NT2/D1 (cell line): Measurements from ENCODE around the gene HHATL.

Experiments used
- DNase-seq: peaks from one replicate; pipeline ENCODE4 v3.0.0-alpha.2; 2011; ENCODE audit warnings: low read depth, low spot score
- H3K27me3 ChIP-seq: 2 replicates; pipeline ENCODE4 v1.6.0; 2011; ENCODE audit warnings: mild to moderate bottlenecking; ENCODE audit not compliant: insufficient read length, insufficient read depth
- H3K36me3 ChIP-seq: 2 replicates; pipeline ENCODE4 v1.6.1; 2011; ENCODE audit warnings: mild to moderate bottlenecking, low read length, mixed read lengths; ENCODE audit not compliant: insufficient read depth, insufficient read length
- H3K4me1 ChIP-seq: 2 replicates; pipeline ENCODE4 v1.5.1; 2011; ENCODE audit not compliant: insufficient read depth, insufficient read length
- H3K4me3 ChIP-seq: 2 replicates; pipeline ENCODE4 v1.5.1; 2011; ENCODE audit warnings: low read depth; ENCODE audit not compliant: insufficient read length
- H3K9ac ChIP-seq: 2 replicates; pipeline ENCODE4 v1.6.0; 2011; ENCODE audit warnings: low read depth; ENCODE audit not compliant: insufficient read length
- H3K9me3 ChIP-seq: 2 replicates; pipeline ENCODE4 v1.5.1; 2011; ENCODE audit warnings: mild to moderate bottlenecking, low read length; ENCODE audit not compliant: insufficient read depth
- SUZ12 ChIP-seq: IDR thresholded peaks from 2 replicates; pipeline ENCODE4 v1.6.1; 2011; ENCODE audit not compliant: insufficient read length, insufficient read depth; ENCODE audit errors: extremely low read depth
- YY1 ChIP-seq: IDR thresholded peaks from 2 replicates; pipeline ENCODE4 v1.6.1; 2011; ENCODE audit not compliant: insufficient read length, insufficient read depth
- ZNF274 ChIP-seq: IDR thresholded peaks from 2 replicates; pipeline ENCODE4 v1.6.1; 2011; ENCODE audit warnings: mild to moderate bottlenecking, low read depth, low read length

Gene HHATL

GRCh38 chr3:42732829-42733459 lies 30.3 kb upstream of the HHATL start:
- no peak for DNase-seq
- H3K9me3 ChIP-seq, result peaks cover 5% of the 10 kb centered on the region; the same call in 1 of the 2 replicates
- H3K9ac ChIP-seq, result no peak overlapping the region
- TF ChIP-seq ZNF274, result no peak
- H3K36me3 ChIP-seq, result no peaks in the 10 kb centered on the region
- H3K27me3 ChIP-seq, result no peaks in the 10 kb centered on the region
- H3K4me1 ChIP-seq, result peaks cover 42% of the 10 kb centered on the region
- no peak overlapping the region for H3K4me3 ChIP-seq

DNA sequence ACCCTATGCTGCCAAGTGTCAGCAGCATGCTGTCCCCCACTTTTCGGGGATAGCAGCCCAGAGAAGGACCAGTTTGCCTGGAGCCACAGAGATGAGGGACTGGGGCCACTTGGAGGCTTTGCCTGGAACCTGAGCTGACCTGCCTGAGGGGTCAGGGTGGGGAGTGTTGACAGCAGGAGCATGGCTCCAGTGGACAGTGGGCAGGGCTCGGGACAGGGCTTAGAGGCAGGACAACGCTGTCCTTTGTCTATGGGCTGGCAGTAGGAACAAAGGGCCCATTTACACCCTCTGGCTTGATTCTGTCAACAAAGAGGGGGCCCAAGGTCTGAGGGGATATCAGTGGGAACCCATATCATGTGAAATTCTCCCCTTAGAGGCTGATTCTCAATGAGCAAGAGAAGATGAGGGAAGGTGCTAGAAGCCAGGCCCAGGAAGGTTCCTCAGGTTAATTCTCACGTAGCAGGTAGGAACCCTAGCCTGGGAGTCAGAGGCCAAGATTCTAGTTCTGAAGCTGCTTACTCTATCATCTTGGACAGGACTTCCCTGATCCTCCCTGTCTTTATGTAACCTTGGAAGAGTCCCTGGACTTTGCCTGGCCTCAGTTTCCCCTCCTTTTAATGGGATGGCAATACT lies 29.7 kb upstream of the HHATL start:
- Histone ChIP-seq H3K4me1 (peaks cover 42% of the 10 kb centered on the region), H3K9me3 (peaks cover 5% of the 10 kb centered on the region; the same call in 1 of the 2 replicates), H3K27me3 (no peaks in the 10 kb centered on the region), H3K4me3 (no peak overlapping the region), H3K9ac (no peak overlapping the region), H3K36me3 (no peaks in the 10 kb centered on the region)
- TF ChIP-seq ZNF274 (no peak), YY1 (no peak), SUZ12 (no peak)
- DNase-seq, result no peak

DNA sequence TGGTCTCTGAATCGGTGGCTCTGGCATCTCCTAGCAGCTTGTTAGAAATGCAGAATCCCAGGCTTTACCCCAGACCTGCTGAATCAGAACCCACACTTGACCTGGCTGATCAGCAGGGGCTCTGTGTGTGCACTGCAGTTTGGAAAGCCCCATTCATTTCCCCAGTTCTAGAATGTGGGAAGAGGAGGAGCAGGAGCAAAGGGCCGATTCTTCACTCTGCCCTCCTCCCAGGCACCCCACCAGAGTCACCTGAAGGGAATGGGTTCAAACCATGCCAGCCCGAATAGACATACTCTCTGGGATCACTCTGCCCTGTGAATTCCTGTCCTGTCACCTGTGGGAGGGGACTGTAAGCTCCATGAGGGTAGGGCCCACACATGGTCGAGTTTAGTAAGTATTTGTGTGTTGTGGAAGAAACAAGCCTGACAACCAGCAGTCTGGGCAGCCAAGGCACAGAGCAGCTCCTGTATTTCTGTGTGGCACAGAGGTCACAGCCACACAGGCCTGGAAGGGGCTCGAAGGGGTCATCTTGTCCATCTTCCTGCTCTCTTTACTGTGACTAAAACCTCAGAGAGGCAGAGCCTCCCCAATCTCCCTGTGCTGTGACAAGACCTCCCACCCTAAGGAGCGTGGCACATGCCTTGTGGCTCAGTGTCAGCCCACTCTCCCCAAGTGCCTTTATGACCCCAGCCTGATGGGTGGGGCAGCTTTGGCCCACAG lies 29.0 kb upstream of the HHATL start:
- H3K27me3 ChIP-seq, result no peaks in the 10 kb centered on the region
- H3K9me3 ChIP-seq, result peaks cover 5% of the 10 kb centered on the region; the same call in 1 of the 2 replicates
- peaks cover 42% of the 10 kb centered on the region for H3K4me1 ChIP-seq
- DNase-seq, result no peak
- no peak overlapping the region for H3K9ac ChIP-seq
- H3K4me3 ChIP-seq, result no peak overlapping the region
- no peak for TF ChIP-seq ZNF274
- no peak for TF ChIP-seq YY1
- no peak for TF ChIP-seq SUZ12
- H3K36me3 ChIP-seq, result no peaks in the 10 kb centered on the region

- no peaks in the 10 kb centered on the region for H3K27me3 ChIP-seq
- TF ChIP-seq YY1, result no peak
- DNase-seq, result no peak
- no peak overlapping the region for H3K9ac ChIP-seq
- peaks cover 38% of the 10 kb centered on the region for H3K4me1 ChIP-seq
- H3K4me3 ChIP-seq, result no peak overlapping the region
- H3K36me3 ChIP-seq, result no peaks in the 10 kb centered on the region
- H3K9me3 ChIP-seq, result peaks cover 5% of the 10 kb centered on the region; the same call in 1 of the 2 replicates
Measured at GRCh38 chr3:42730706-42731420, 28.3 kb upstream of the HHATL start.

GRCh38 chr3:42730294-42730693 lies 27.7 kb upstream of the HHATL start:
- Histone ChIP-seq H3K4me1 (peaks cover 32% of the 10 kb centered on the region), H3K4me3 (no peak overlapping the region), H3K9me3 (peaks cover 5% of the 10 kb centered on the region; the same call in 1 of the 2 replicates), H3K27me3 (no peaks in the 10 kb centered on the region), H3K36me3 (no peaks in the 10 kb centered on the region), H3K9ac (no peak overlapping the region)
- TF ChIP-seq SUZ12, result no peak
- no peak for TF ChIP-seq YY1
- TF ChIP-seq ZNF274, result no peak
- no peak for DNase-seq

DNA sequence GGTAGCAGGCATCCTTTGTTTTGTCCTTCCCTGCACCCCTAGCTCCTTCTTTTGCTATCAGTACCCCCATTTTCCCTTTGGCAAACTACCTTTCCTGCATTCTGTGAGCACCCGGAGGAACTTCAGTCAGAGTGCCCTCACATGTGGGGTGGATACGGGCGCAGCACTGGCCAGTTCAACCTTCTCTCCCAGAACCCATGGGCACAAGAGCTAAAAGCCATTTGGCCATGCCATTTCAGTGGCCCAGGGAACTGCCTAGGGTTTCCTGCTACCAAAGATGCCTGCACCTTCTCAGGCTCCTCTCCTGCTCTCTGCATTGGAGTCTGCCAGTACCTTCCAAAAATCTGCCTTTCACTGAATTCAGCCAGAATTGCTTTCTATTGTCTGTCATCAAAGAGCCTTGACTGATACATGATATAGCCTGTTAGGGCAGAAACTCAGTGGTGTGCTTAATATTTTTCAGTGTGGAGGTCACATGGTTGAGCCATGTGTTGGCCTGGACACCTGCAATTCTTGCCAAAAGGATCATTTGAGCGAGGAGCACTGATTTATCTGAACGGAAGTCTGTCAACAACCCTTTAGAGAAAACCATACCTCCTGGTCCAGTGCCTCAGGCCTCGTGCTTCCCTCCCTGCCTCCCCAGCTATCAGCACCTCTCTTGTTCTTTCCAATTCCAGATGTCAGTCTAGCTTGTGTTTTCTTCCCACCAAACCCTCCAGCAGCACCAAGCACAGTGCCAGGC lies 27.0 kb upstream of the HHATL start:
- Histone ChIP-seq H3K4me1 (peaks cover 25% of the 10 kb centered on the region), H3K36me3 (no peaks in the 10 kb centered on the region), H3K27me3 (no peaks in the 10 kb centered on the region), H3K4me3 (no peak overlapping the region), H3K9ac (no peak overlapping the region), H3K9me3 (peaks cover 5% of the 10 kb centered on the region; the same call in 1 of the 2 replicates)
- no peak for DNase-seq
- TF ChIP-seq SUZ12, result no peak
- TF ChIP-seq YY1, result no peak
- no peak for TF ChIP-seq ZNF274
